A549 (cell line): Measurements from ENCODE around the gene ANTKMT. TPM values are rescaled to one million over a fixed set of nuclear protein-coding genes. Genes with fewer than 3 reads are reported as not detected.

Source experiments
- ATAC-seq, 2 experiments: fragments of 200-7000 bp in 1 of 2; fragments of >200 bp in 1 of 2; cut with Nextera tagmentation in 1 of 2; cut with Tn5 transposase in 1 of 2; 3 replicates each; pipeline versions ENCODE4 v1.8.0 to v1.9.1; 2018 to 2020; ENCODE audit warnings: mild to moderate bottlenecking in 1 of 2, moderate library complexity in 1 of 2
- CTCF ChIA-PET: fragments of 300-600 bp; sonication (Branson Sonifier 250); formaldehyde crosslinking; extraction: SDS; loops from one replicate; lab custom pipeline; 2021; ENCODE audit warnings: antibody characterized with exemption, inconsistent platforms; lab: Yijun Ruan, JAX
- POLR2A ChIA-PET: fragments of 350-600 bp; formaldehyde crosslinking; extraction: SDS; loops from one replicate; lab custom pipeline; 2021; ENCODE audit warnings: antibody characterized with exemption, inconsistent platforms; lab: Yijun Ruan, JAX
- DNase-seq, 2 experiments: peaks; one replicate each; pipeline versions ENCODE4 v3.0.0 to v3.0.0-alpha.2; 2011 to 2016; ENCODE audit warnings: low read depth in 1 of 2, low spot score in 1 of 2
- FAIRE-seq: peaks from 2 replicates; lab custom pipeline; 2011; peaks lifted over from hg19 to GRCh38; lab: Jason Lieb, UNC
- H3K27ac ChIP-seq, 2 experiments: fragments of >200 bp; sonication (Bioruptor Twin); formaldehyde crosslinking; 3 replicates each; pipeline ENCODE4 v1.5.1; 2016 to 2017
- H3K4me1 ChIP-seq: fragments of >200 bp; sonication (Bioruptor Twin); formaldehyde crosslinking; 3 replicates; pipeline ENCODE4 v1.6.1; 2016
- H3K4me2 ChIP-seq: fragments of >200 bp; sonication (Bioruptor Twin); formaldehyde crosslinking; 3 replicates; pipeline ENCODE4 v1.6.1; 2016
- H3K4me3 ChIP-seq: fragments of >200 bp; sonication (Bioruptor Twin); formaldehyde crosslinking; 3 replicates; pipeline ENCODE4 v1.5.1; 2016
- H3K9me3 ChIP-seq: fragments of >200 bp; sonication (Bioruptor Twin); formaldehyde crosslinking; 3 replicates; pipeline ENCODE4 v1.6.1; 2016
- BHLHE40 ChIP-seq: IDR thresholded peaks from 2 replicates; pipeline ENCODE4 v1.6.1; 2012; ENCODE audit warnings: low read depth, low read length, inconsistent platforms
- CBX2 ChIP-seq: fragments of 200-600 bp; sonication (generic); IDR thresholded peaks from 2 replicates; pipeline ENCODE4 v1.6.1; 2016; ENCODE audit warnings: low read depth, mild to moderate bottlenecking, borderline replicate concordance
- CBX8 ChIP-seq: fragments of 200-600 bp; sonication (generic); IDR thresholded peaks from 2 replicates; pipeline ENCODE4 v1.6.1; 2016
- CEBPB ChIP-seq, 2 experiments: fragments of >200 bp in 1 of 2; sonication (Bioruptor Twin) in 1 of 2; formaldehyde crosslinking in 1 of 2; IDR thresholded peaks; 2 replicates each; pipeline ENCODE4 v1.6.1; 2012 to 2016
- CTCF ChIP-seq: fragments of >200 bp; sonication (Bioruptor Twin); formaldehyde crosslinking; IDR thresholded peaks from 3 replicates; pipeline ENCODE4 v1.5.1; 2016
- FOSB ChIP-seq: fragments of 250-450 bp; sonication (Bioruptor Pico); IDR thresholded peaks from 2 replicates; pipeline ENCODE4 v1.5.0; 2020; ENCODE audit warnings: mild to moderate bottlenecking, moderate library complexity
- FOXS1 ChIP-seq: fragments of 250-450 bp; sonication (Bioruptor Pico); IDR thresholded peaks from 2 replicates; pipeline ENCODE4 v1.5.0; 2020; ENCODE audit warnings: mild to moderate bottlenecking, moderate library complexity
- HDAC2 ChIP-seq: fragments of 200-600 bp; sonication (generic); IDR thresholded peaks from 2 replicates; pipeline ENCODE4 v1.6.1; 2016
- HES2 ChIP-seq: fragments of >200 bp; sonication (Bioruptor Twin); formaldehyde crosslinking; IDR thresholded peaks from 2 replicates; pipeline ENCODE4 v1.6.1; 2016
- HMGXB4 ChIP-seq: fragments of 250-450 bp; sonication (Bioruptor Pico); IDR thresholded peaks from 2 replicates; pipeline ENCODE4 v1.5.0; 2021; ENCODE audit warnings: mild to moderate bottlenecking, moderate library complexity, borderline replicate concordance
- HOXB5 ChIP-seq: fragments of 250-450 bp; sonication (Bioruptor Pico); IDR thresholded peaks from 2 replicates; pipeline ENCODE4 v1.5.0; 2020; ENCODE audit warnings: mild to moderate bottlenecking, moderate library complexity
- JUN ChIP-seq, 2 experiments: fragments of >200 bp; sonication (Bioruptor Twin); formaldehyde crosslinking; IDR thresholded peaks; 2 replicates in 1 of 2; 3 replicates in 1 of 2; pipeline ENCODE4 v1.6.1; 2016 to 2017
- KDM5A ChIP-seq: fragments of 200-600 bp; sonication (generic); IDR thresholded peaks from 2 replicates; pipeline ENCODE4 v1.6.1; 2016; ENCODE audit warnings: antibody characterized with exemption, mild to moderate bottlenecking
- MAFK ChIP-seq: fragments of 450-650 bp; IDR thresholded peaks from 2 replicates; pipeline ENCODE4 v1.6.1; 2014; ENCODE audit not compliant: partially characterized antibody
- NFE2L2 ChIP-seq: fragments of 150-350 bp; conservative IDR thresholded peaks from 2 replicates; pipeline ENCODE4 v1.6.1; 2014; ENCODE audit warnings: low read length
- NR3C1 ChIP-seq: fragments of >200 bp; sonication (Bioruptor Twin); formaldehyde crosslinking; IDR thresholded peaks from 3 replicates; pipeline ENCODE4 v1.6.1; 2017
- POLR2AphosphoS2 ChIP-seq: conservative IDR thresholded peaks from 2 replicates; pipeline ENCODE4 v1.6.1; 2012; ENCODE audit warnings: low read length, improper control_type of control experiment, inconsistent platforms
- RARB ChIP-seq: fragments of 250-450 bp; sonication (Bioruptor Pico); IDR thresholded peaks from 2 replicates; pipeline ENCODE4 v1.8.0; 2021; ENCODE audit warnings: mild to moderate bottlenecking, moderate library complexity
- RCOR1 ChIP-seq: fragments of 150-350 bp; IDR thresholded peaks from 2 replicates; pipeline ENCODE4 v1.6.1; 2014; ENCODE audit warnings: antibody characterized with exemption, low read length, low read depth
- SMC3 ChIP-seq: fragments of >200 bp; sonication (Bioruptor Twin); formaldehyde crosslinking; IDR thresholded peaks from 3 replicates; pipeline ENCODE4 v1.6.1; 2018; ENCODE audit warnings: inconsistent platforms
- SREBF2 ChIP-seq: fragments of 450-650 bp; IDR thresholded peaks from 2 replicates; pipeline ENCODE4 v1.6.1; 2014; ENCODE audit warnings: mild to moderate bottlenecking, moderate library complexity
- TP53 ChIP-seq: fragments of 250-450 bp; sonication (Bioruptor Pico); IDR thresholded peaks from 2 replicates; pipeline ENCODE4 v1.5.0; 2021; ENCODE audit warnings: mild to moderate bottlenecking, moderate library complexity
- USF2 ChIP-seq: fragments of 450-650 bp; IDR thresholded peaks from 2 replicates; pipeline ENCODE4 v1.6.1; 2014; ENCODE audit warnings: antibody characterized with exemption
- ZFP36 ChIP-seq: fragments of 450-650 bp; IDR thresholded peaks from 2 replicates; pipeline ENCODE4 v1.6.1; 2014; ENCODE audit warnings: borderline replicate concordance; ENCODE audit not compliant: partially characterized antibody
- ZSCAN20 ChIP-seq: fragments of 250-450 bp; sonication (Bioruptor Pico); IDR thresholded peaks from 2 replicates; pipeline ENCODE4 v1.8.0; 2022; ENCODE audit warnings: mild to moderate bottlenecking, moderate library complexity
- WGBS: methylation state at CpG from one replicate; pipeline ENCODE4 v1.1.6; 2017; ENCODE audit errors: missing lambda C conversion rate; 5-methylcytosine and 5-hydroxymethylcytosine counted together
- polyA plus RNA-seq, 4 experiments: library from polyadenylated mRNA; depleted of rRNA in 3 of 4; stranded (reverse); fragments of >200 nt; fragmentation: RNase III in 1 of 4; extraction: RNeasy Plus Mini Kit Qiagen cat#74134 plus additional on column Dnase treatment in 1 of 4; gene quantifications; 2 replicates in 3 of 4; 3 replicates in 1 of 4; pipeline ENCODE4 v1.2.3, GENCODE V29; 2011 to 2017

ANTKMT gene
- polyA plus RNA-seq, 2 of the 4 experiments (the other 2 are of a cell fraction), result 11.9 to 55.8 TPM

- no peak for TF ChIP-seq SMC3
- TF ChIP-seq NR3C1, result no peak
- TF ChIP-seq NFE2L2, result no peak
- FAIRE-seq (no peak), ATAC-seq (no peak), DNase-seq (no peak)
- 93% methylated on average over 18 of the region's 25 CpGs for WGBS
- H3K4me3 ChIP-seq, result no peak overlapping the region
- H3K4me2 ChIP-seq, result no peak overlapping the region
- H3K9me3 ChIP-seq, result no peaks in the 10 kb centered on the region
- ChIA-PET CTCF (interaction anchor here (0.8 to 28.0 kb wide), 7 partner anchors 10 to 320 kb away, joined by 3 to 656 read pairs (median 4); partner anchors contain the start of genes ANTKMT, CCDC78, FBXL16 and HAGHL), POLR2A (interaction anchor here (1.0 to 2.2 kb wide), 2 partner anchors 14 to 20 kb away, joined by 3 to 6 read pairs; partner anchors contain the start of genes ANTKMT and METRN)
- H3K27ac ChIP-seq, result no peak overlapping the region
- peaks cover 6% of the 10 kb centered on the region; the same call in 2 of the 3 replicates for H3K4me1 ChIP-seq
Measured at GRCh38 chr16:734981-735881, 14.3 kb downstream of the ANTKMT start.

- TF ChIP-seq HES2 (no peak), USF2 (no peak), ZFP36 (no peak), RCOR1 (no peak), SREBF2 (no peak), KDM5A (no peak), POLR2AphosphoS2 (no peak), RARB (no peak), CEBPB (IDR thresholded peaks at IDR 0.05) (no peak)
- no peak for DNase-seq
- ChIA-PET CTCF (interaction anchor here (0.7 to 28.0 kb wide), 6 partner anchors 9 to 370 kb away, joined by 3 to 656 read pairs (median 12); partner anchors contain the start of genes ANTKMT, CCDC78, FBXL16 and HAGHL), POLR2A (interaction anchor here (1.0 to 2.2 kb wide), 2 partner anchors 15 to 21 kb away, joined by 3 to 6 read pairs; partner anchors contain the start of genes ANTKMT and METRN)
- 94% methylated on average over 13 of the region's 13 CpGs for WGBS
- Histone ChIP-seq H3K4me3 (no peak overlapping the region), H3K4me2 (no peak overlapping the region), H3K27ac (no peak overlapping the region), H3K9me3 (no peaks in the 10 kb centered on the region), H3K4me1 (peaks cover 6% of the 10 kb centered on the region; the same call in 2 of the 3 replicates)
- no peak for ATAC-seq
- FAIRE-seq, result no peak
Measured at GRCh38 chr16:735982-736453, 15.1 kb downstream of the ANTKMT start.

- no peak overlapping the region for H3K4me2 ChIP-seq
- peaks cover 6% of the 10 kb centered on the region; the same call in 2 of the 3 replicates for H3K4me1 ChIP-seq
- TF ChIP-seq ZSCAN20 (CRISPR knock-in tag) (no peak), JUN (IDR thresholded peaks at IDR 0.05) (no peak), SREBF2 (no peak), HOXB5 (no peak), NR3C1 (no peak), HMGXB4 (CRISPR knock-in tag) (no peak), MAFK (no peak), FOXS1 (CRISPR knock-in tag) (no peak), FOSB (CRISPR knock-in tag) (no peak), TP53 (CRISPR knock-in tag) (no peak), BHLHE40 (no peak), CBX8 (no peak), HDAC2 (no peak), CBX2 (no peak), CTCF (no peak)
- no peaks in the 10 kb centered on the region for H3K9me3 ChIP-seq
- FAIRE-seq (no peak), DNase-seq (no peak), ATAC-seq (no peak)
- ChIA-PET POLR2A (no interaction called here), CTCF (interaction anchor here (0.6 to 28.0 kb wide), 5 partner anchors 8 to 369 kb away, joined by 3 to 656 read pairs (median 19); partner anchors contain the start of genes ANTKMT, CCDC78, FBXL16 and HAGHL)
- WGBS, result 92% methylated on average over 26 of the region's 29 CpGs
- H3K4me3 ChIP-seq, result no peak overlapping the region
- H3K27ac ChIP-seq, result no peak overlapping the region; a peak in 1 of 6 replicates
Measured at GRCh38 chr16:736936-737481, 16.1 kb downstream of the ANTKMT start.
